GM18517 (cell line): ENCODE data around the gene RUVBL1.

Source experiments
- ATAC-seq: cut with Tn5 transposase; IDR thresholded peaks from one replicate; pipeline ENCODE4 v1.9.1; 2021; ENCODE audit warnings: mild to moderate bottlenecking, moderate library complexity; ENCODE audit not compliant: unreplicated experiment

The RUVBL1 gene

GRCh38 chr3:128036119-128036518 lies 87.5 kb downstream of the RUVBL1 start:
- no peak for ATAC-seq

DNA sequence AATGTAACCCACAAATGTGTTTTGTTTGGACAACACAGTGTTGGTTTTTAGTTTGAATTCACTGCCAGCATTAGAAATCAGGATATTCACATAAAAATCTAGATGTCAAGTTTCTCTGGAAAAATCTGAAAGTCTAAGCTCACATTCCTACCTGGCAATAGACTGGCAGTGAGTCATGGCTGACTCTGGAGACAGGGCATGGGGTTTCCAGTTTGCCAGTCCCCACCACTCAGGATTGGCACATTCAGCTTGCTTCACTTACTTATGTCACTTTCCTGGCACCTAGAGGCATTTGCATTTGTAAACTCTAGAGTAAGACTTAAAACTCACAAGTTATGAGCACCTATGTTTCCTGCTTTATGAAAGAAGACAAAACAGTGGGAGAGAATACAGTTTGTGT lies 90.5 kb downstream of the RUVBL1 start:
- ATAC-seq: no peak
